CD4-positive, alpha-beta T cell treated with Interferon alpha-2 for 1 hour (primary cell): ENCODE measurements around the gene CCR5.

Experiments used
- DNase-seq, 2 donors: peaks; one replicate each; pipeline ENCODE4 v3.0.0-alpha.2; 2020 to 2022

CCR5 gene

GRCh38 chr3:46409739-46410489 lies 39.2 kb downstream of the CCR5 start:
- no peak for DNase-seq

DNA sequence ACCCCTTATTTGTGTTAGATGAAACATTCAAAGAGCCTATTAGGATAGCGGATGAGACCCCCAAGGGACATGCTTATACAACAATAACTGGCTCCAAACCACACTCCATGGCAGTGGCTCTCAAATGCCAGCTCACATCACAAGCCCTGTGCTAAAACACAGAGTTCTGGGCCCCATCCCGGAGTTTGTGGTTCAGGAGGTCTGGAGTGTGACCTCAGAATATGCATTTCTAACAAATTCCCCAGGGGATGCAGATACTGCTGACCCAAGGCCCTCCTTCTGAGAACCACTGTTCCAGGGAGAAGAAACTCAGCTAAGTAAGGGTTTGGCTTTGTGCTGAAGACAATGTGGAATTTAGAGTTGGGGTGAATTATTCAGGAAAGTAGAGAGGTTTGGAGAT lies 39.9 kb downstream of the CCR5 start:
- no peak for DNase-seq

DNA sequence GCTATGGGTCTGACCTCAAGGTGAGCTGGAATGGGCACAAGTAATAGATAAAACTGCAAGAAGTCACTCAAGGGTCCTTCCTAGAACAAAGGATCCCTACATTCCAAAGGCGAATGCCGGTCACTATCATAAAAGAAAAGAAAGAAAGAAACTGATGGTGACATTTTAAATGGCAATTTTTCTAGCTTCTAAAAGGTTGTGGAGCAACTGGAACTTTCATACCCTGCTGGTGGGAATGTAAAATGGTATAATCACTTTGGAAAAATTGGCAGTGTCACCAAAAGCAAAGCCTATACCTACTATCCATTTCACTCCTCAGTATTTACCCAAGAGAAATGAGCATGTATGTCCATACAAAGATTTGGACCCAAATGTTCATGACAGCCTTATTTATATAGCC lies 40.5 kb downstream of the CCR5 start:
- DNase-seq = no peak

GRCh38 chr3:46412786-46413298 lies 42.1 kb downstream of the CCR5 start:
- no peak for DNase-seq

- DNase-seq = no peak
Observed at GRCh38 chr3:46413951-46414350, 43.2 kb downstream of the CCR5 start.

- DNase-seq = no peak
Observed at GRCh38 chr3:46414739-46415138, 44.0 kb downstream of the CCR5 start.

DNA sequence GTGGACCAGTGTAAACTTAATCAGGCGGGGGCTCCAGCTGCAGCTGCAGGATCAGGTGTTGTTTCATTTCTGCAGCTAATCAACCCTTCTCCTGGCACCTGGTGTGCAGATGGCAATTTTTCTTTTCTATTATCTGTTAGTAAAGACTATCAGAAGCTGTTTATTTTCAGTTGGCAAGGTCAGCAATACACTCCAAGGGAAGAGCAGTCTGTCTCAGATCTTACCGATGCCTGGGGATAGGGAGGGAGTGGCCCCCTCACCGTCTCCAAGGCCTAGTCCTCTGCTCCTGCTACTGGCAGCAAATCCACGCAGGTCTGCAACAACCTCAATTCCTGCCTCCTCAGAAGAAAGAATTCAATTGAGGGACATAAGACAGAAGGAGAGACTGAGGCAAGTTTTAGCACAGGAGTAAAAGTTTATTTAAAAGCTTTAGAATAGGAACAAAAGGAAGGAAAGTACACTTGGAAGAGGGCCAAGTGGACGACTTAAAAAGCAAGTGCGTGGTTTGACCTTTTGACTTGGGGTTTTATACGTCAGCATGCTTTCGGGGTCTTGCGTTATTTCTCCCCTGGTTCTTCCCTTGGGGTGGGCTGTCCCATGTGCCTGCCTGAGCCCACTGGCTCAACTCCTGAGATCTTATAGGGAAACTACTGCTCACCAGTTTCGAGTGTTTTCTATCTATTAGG lies 45.5 kb downstream of the CCR5 start:
- no peak for DNase-seq

DNA sequence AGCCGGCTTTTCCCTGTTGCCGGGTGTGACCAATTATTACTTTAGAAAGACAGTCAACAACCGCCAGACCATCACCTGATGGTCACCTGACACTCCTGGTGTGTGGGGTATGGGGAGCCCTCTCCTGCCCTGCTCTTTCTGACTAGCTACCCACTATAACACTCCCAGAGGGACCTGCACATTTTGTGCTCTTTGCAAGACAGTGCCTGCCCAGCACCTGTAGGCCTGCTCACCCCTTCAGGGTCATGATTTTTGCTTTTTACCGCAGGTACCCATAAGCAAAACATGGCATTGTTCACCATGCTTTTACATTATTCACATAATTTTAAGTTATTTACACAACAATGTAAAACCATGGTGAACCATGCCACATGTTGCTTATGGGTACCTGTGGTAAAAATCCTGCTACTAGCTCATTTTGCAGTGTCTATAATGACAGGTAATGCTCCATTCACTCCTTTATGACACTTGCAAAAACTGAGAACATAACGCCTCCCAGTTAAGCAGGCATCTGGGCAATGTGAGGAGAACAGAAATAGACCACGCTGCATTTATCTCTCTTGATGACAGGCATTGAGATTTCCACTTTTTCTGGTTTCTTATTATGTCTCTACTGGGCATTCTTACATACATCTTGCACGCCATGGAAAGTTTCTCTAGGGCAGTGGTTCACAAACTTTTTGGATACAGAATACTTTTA lies 46.2 kb downstream of the CCR5 start:
- no peak for DNase-seq

GRCh38 chr3:46417841-46418611 lies 47.3 kb downstream of the CCR5 start:
- DNase-seq = no peak

GRCh38 chr3:46419816-46420215 lies 49.1 kb downstream of the CCR5 start:
- no peak for DNase-seq

DNA sequence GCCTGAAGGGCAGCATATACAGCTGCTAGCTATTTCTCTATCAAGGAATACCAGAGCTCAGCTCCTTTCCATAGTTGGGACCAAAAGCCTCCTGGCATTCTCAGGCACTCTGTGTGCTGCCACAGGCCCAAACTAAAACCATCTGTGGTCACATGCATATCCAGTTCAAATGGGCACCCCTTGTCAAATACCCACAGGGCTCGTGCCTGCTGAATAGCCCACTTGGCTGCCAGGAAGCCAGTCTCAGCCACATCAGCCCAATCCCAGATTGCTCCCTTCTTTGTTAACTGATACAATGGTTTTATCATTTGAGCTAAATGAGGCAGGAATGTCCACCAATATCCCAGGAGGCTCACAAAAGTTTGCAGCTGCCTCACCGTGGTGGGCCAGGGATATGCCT lies 50.2 kb downstream of the CCR5 start:
- no peak for DNase-seq

GRCh38 chr3:46422617-46423016 lies 51.9 kb downstream of the CCR5 start:
- DNase-seq = no peak

DNA sequence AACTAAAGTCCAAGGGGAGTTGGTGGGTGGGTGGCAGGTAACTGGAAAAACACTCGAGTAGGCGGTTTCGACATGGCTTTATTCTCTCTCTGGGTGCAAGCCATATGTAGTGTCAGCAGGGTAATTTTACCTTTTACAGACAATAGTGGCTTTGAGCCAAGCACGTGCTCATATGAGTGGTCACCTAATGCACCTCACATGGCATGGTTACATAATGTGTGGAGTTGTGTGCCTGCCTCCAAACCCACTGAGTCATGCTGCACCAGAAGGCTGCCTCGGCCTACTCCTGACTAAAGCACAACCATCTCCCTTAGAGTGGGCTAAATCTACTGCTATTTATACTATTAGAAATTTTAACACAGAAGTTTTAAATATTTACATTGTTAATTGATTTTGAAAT lies 52.8 kb downstream of the CCR5 start:
- DNase-seq = no peak
